K562 (cell line): ENCODE results near the gene ERMP1. TPM values are rescaled to one million over a fixed set of nuclear protein-coding genes. Genes with fewer than 3 reads are reported as not detected.

Experiments
- ATAC-seq: fragments of 200-7000 bp; cut with Tn5 transposase; 3 replicates; pipeline ENCODE4 v1.9.1; 2020; ENCODE audit warnings: moderate library complexity
- BruUV-seq: library from RNA; stranded (reverse); fragments of 400-500 nt; replicated peaks from 2 replicates; lab custom pipeline; 2021; lab: Mats Ljungman, UMichigan
- CTCF ChIA-PET: fragments of 300-600 bp; formaldehyde crosslinking; extraction: SDS; loops from one replicate; lab custom pipeline; 2021; ENCODE audit warnings: low intra/inter-chr PET ratio; lab: Yijun Ruan, JAX
- POLR2A ChIA-PET: fragments of 300-600, 350-650 bp; sonication (Branson Sonifier 250); formaldehyde crosslinking; extraction: SDS; loops from one replicate; lab custom pipeline; 2021; ENCODE audit warnings: antibody characterized with exemption, inconsistent platforms; lab: Yijun Ruan, JAX
- DNase-seq, 4 experiments: peaks; one replicate each; pipeline versions ENCODE4 v3.0.0 to v3.0.0-alpha.2; 2011 to 2018; ENCODE audit warnings: low spot score in 3 of 4, mixed read lengths in 3 of 4; ENCODE audit errors: extremely low read depth in 1 of 4
- FAIRE-seq: peaks from 2 replicates; lab custom pipeline; 2011; peaks lifted over from hg19 to GRCh38; lab: Jason Lieb, UNC
- H2AFZ ChIP-seq: 2 replicates; pipeline ENCODE4 v1.6.0; 2011; ENCODE audit warnings: low read depth, low read length, control low read depth, inconsistent platforms
- H3K27ac ChIP-seq: fragments of 200-600 bp; 3 replicates; pipeline ENCODE4 v1.8.0; 2011; ENCODE audit warnings: low read depth, mild to moderate bottlenecking, control low read depth, inconsistent platforms, low read length, moderate library complexity, mixed read lengths; ENCODE audit errors: extremely low read depth
- H3K27me3 ChIP-seq, 2 experiments: fragments of 300-600 bp in 1 of 2; 2 replicates in 1 of 2; 3 replicates in 1 of 2; pipeline versions ENCODE4 v1.6.0 to v1.8.0; 2011; ENCODE audit warnings: inconsistent platforms in 2 of 2, low read length in 2 of 2, mild to moderate bottlenecking in 1 of 2, mixed read lengths in 1 of 2, moderate library complexity in 1 of 2; ENCODE audit not compliant: control insufficient read depth in 2 of 2, insufficient read depth in 2 of 2
- H3K36me3 ChIP-seq: fragments of 300-600 bp; 3 replicates; pipeline ENCODE4 v1.8.0; 2011; ENCODE audit warnings: mild to moderate bottlenecking, low read length, inconsistent platforms; ENCODE audit not compliant: control insufficient read depth, insufficient read depth
- H3K4me1 ChIP-seq, 2 experiments: fragments of 200-600 bp in 1 of 2; replicated peaks in 1 of 2; 2 replicates in 1 of 2; 3 replicates in 1 of 2; pipeline versions ENCODE4 v1.5.1 to v1.8.0; 2011; ENCODE audit warnings: inconsistent platforms in 2 of 2, low read length in 2 of 2, mild to moderate bottlenecking in 1 of 2, mixed read lengths in 1 of 2, moderate library complexity in 1 of 2; ENCODE audit not compliant: control insufficient read depth in 2 of 2, insufficient read depth in 2 of 2
- H3K4me2 ChIP-seq: 2 replicates; pipeline ENCODE4 v1.6.1; 2011; ENCODE audit warnings: low read length, control low read depth, inconsistent platforms, mixed read lengths; ENCODE audit not compliant: insufficient read depth
- H3K4me3 ChIP-seq: fragments of 200-600 bp; sonication (generic), shearing (Covaris generic); 2 replicates; pipeline ENCODE4 v1.5.1; 2016; ENCODE audit warnings: control low read depth, inconsistent platforms
- H3K79me2 ChIP-seq: fragments of 200-600 bp; 3 replicates; pipeline ENCODE4 v1.8.0; 2011; ENCODE audit warnings: low read length, inconsistent platforms; ENCODE audit not compliant: control insufficient read depth, insufficient read depth
- H3K9ac ChIP-seq, 2 experiments: 2 replicates each; pipeline versions ENCODE4 v1.6.0 to v1.6.1; 2011; ENCODE audit warnings: low read depth in 2 of 2, low read length in 2 of 2, control low read depth in 1 of 2, inconsistent platforms in 1 of 2, mild to moderate bottlenecking in 1 of 2, mixed read lengths in 1 of 2; ENCODE audit not compliant: insufficient read depth in 1 of 2
- H3K9me1 ChIP-seq: one replicate; pipeline ENCODE4 v1.6.0; 2011; ENCODE audit warnings: inconsistent platforms, mild to moderate bottlenecking, low read length, moderate library complexity; ENCODE audit not compliant: control insufficient read depth, insufficient read depth
- H3K9me3 ChIP-seq: replicated peaks from 2 replicates; pipeline ENCODE4 v1.5.1; 2011; ENCODE audit warnings: low read depth, low read length, inconsistent platforms; ENCODE audit not compliant: control insufficient read depth, insufficient read depth
- H4K20me1 ChIP-seq: replicated peaks from 2 replicates; pipeline ENCODE4 v1.6.1; 2011; ENCODE audit warnings: low read length, inconsistent platforms, mixed read lengths; ENCODE audit not compliant: control insufficient read depth, insufficient read depth
- CTCFL ChIP-seq: IDR thresholded peaks from 2 replicates; pipeline ENCODE4 v1.6.1; 2011; ENCODE audit warnings: borderline replicate concordance, low read depth, mild to moderate bottlenecking, moderate library complexity, low read length; ENCODE audit not compliant: insufficient read depth, poor library complexity, severe bottlenecking
- FOSL1 ChIP-seq: fragments of 200-800 bp; sonication (Bioruptor generic); conservative IDR thresholded peaks from 2 replicates; pipeline ENCODE4 v1.6.1; 2016; ENCODE audit warnings: missing genetic modification characterization, missing compliant biosample characterization
- FOXP1 ChIP-seq: sonication (generic); formaldehyde crosslinking; IDR thresholded peaks from 2 replicates; pipeline ENCODE4 v1.8.0; 2022; ENCODE audit warnings: mild to moderate bottlenecking, missing genetic modification reagents
- HIVEP1 ChIP-seq: fragments of 250-450 bp; sonication (Bioruptor Pico); IDR thresholded peaks from 2 replicates; pipeline ENCODE4 v1.4.0; 2020; ENCODE audit warnings: mild to moderate bottlenecking
- MTF1 ChIP-seq: fragments of 250-450 bp; sonication (Bioruptor Pico); IDR thresholded peaks from 2 replicates; pipeline ENCODE4 v1.9.0; 2021; ENCODE audit warnings: moderate library complexity, mild to moderate bottlenecking, inconsistent platforms, borderline replicate concordance
- NR3C1 ChIP-seq: sonication (generic); formaldehyde crosslinking; IDR thresholded peaks from 2 replicates; pipeline ENCODE4 v1.8.1; 2022; ENCODE audit warnings: missing genetic modification reagents
- PHB2 ChIP-seq: fragments of 450-650 bp; IDR thresholded peaks from 2 replicates; pipeline ENCODE4 v1.6.1; 2017; ENCODE audit warnings: low read depth
- PRPF4 ChIP-seq: fragments of 200-400 bp; formaldehyde crosslinking; IDR thresholded peaks from one replicate; pipeline ENCODE4 v1.6.1; 2017; ENCODE audit warnings: low read length, low read depth, mild to moderate bottlenecking; ENCODE audit not compliant: insufficient read depth, poor library complexity, severe bottlenecking
- SAP30 ChIP-seq: fragments of 200-600 bp; sonication (generic); IDR thresholded peaks from 2 replicates; pipeline ENCODE4 v1.6.1; 2012; ENCODE audit warnings: borderline replicate concordance, low read depth, mild to moderate bottlenecking, moderate library complexity, low read length, control low read depth, inconsistent platforms; ENCODE audit not compliant: insufficient read depth, poor library complexity, severe bottlenecking
- SLC30A9 ChIP-seq: fragments of 250-450 bp; sonication (Bioruptor Pico); IDR thresholded peaks from 2 replicates; pipeline ENCODE4 v1.8.0; 2022; ENCODE audit warnings: mild to moderate bottlenecking, moderate library complexity
- SMAD4 ChIP-seq: fragments of 250-450 bp; sonication (Bioruptor Pico); conservative IDR thresholded peaks from 2 replicates; pipeline ENCODE4 v1.8.0; 2021; ENCODE audit warnings: inconsistent platforms, mild to moderate bottlenecking, moderate library complexity
- SNIP1 ChIP-seq: fragments of 450-650 bp; IDR thresholded peaks from 2 replicates; pipeline ENCODE4 v1.7.1; 2017; ENCODE audit warnings: low read depth, mild to moderate bottlenecking
- ZFP30 ChIP-seq: fragments of 250-450 bp; sonication (Bioruptor Pico); IDR thresholded peaks from 2 replicates; pipeline ENCODE4 v1.8.0; 2022; ENCODE audit warnings: moderate library complexity, mild to moderate bottlenecking, inconsistent platforms, borderline replicate concordance
- ZFP36 ChIP-seq: fragments of 150-350 bp; IDR thresholded peaks from 2 replicates; pipeline ENCODE4 v1.6.1; 2018; ENCODE audit warnings: low read length, low read depth; ENCODE audit not compliant: partially characterized antibody
- ZNF133 ChIP-seq: fragments of 250-450 bp; sonication (Bioruptor Pico); IDR thresholded peaks from 2 replicates; pipeline ENCODE4 v1.4.0; 2020; ENCODE audit warnings: mild to moderate bottlenecking
- ZNF140 ChIP-seq: fragments of 250-450 bp; sonication (Bioruptor Pico); IDR thresholded peaks from 2 replicates; pipeline ENCODE4 v1.8.0; 2021; ENCODE audit warnings: moderate library complexity, mild to moderate bottlenecking, inconsistent platforms
- ZNF263 ChIP-seq: sonication (generic); formaldehyde crosslinking; IDR thresholded peaks from 2 replicates; pipeline ENCODE4 v1.8.0; 2022; ENCODE audit warnings: mild to moderate bottlenecking, missing genetic modification reagents, borderline replicate concordance
- ZNF444 ChIP-seq: fragments of 250-450 bp; sonication (Bioruptor Pico); IDR thresholded peaks from 2 replicates; pipeline ENCODE4 v1.4.0; 2020; ENCODE audit warnings: mild to moderate bottlenecking, moderate library complexity
- ZNF76 ChIP-seq: fragments of 250-450 bp; sonication (Bioruptor Pico); IDR thresholded peaks from 2 replicates; pipeline ENCODE4 v1.4.0; 2020; ENCODE audit warnings: mild to moderate bottlenecking, moderate library complexity, borderline replicate concordance
- WGBS: fragments of 100-300 bp; shearing (Covaris generic); methylation state at CpG from one replicate; pipeline ENCODE4 v1.1.6; 2016; ENCODE audit warnings: low coverage, mixed read lengths; ENCODE audit not compliant: insufficient coverage; ENCODE audit errors: missing lambda C conversion rate; 5-methylcytosine and 5-hydroxymethylcytosine counted together
- in situ Hi-C: fragments of 300-500 bp; cut with MboI; formaldehyde crosslinking; loops from 4 replicates; pipeline ENCODE4 v1.15.0; 2018; ENCODE audit warnings: inconsistent platforms, mixed read lengths
- intact Hi-C: fragments of 100-400 bp; cut with micrococcal nuclease; formaldehyde crosslinking; loops from 2 replicates; pipeline ENCODE4 v1.14.2; 2022
- polyA plus RNA-seq, 8 experiments: library from polyadenylated mRNA; depleted of rRNA in 4 of 8; stranded (reverse) in 5 of 8; unstranded in 3 of 8; fragments of >200 nt; fragmentation: Nextera tagmentation in 2 of 8; fragmentation: Illumina TruSeq in 1 of 8; extraction: Ambion mirVana in 2 of 8; extraction: Trizol in 1 of 8; gene quantifications; 2 replicates each; pipeline versions ENCODE4 v1.2.1 to v1.2.3, GENCODE V29; 2011 to 2014; ENCODE audit warnings: inconsistent platforms in 1 of 8, missing spikeins in 1 of 8
- total RNA-seq, 7 experiments: library from RNA; depleted of rRNA in 6 of 7; stranded (reverse); fragments of >200 nt in 6 of 7; fragmentation: Illumina TruSeq in 2 of 7; extraction: Trizol in 2 of 7; gene quantifications; 2 replicates each; pipeline versions ENCODE4 v1.2.1 to v1.2.3, GENCODE V29; 2011 to 2021; ENCODE audit warnings: low replicate concordance in 1 of 7

Gene ERMP1
- total and polyA plus RNA-seq, 9 of the 15 experiments (the other 6 are each of a cell fraction or from before 2014, with no cell fraction given), result 2.5 to 26.3 (median 12.6) TPM

- no peaks in the 10 kb centered on the region for H3K9me3 ChIP-seq
- CTCF ChIA-PET, result no interaction called here
- no TSS peak for BruUV-seq
- H3K4me2 ChIP-seq, result no peak overlapping the region
- POLR2A ChIA-PET, result interaction anchor here (0.9 to 1.4 kb wide), 2 partner anchors 9 to 24 kb away, joined by 3 read pairs; no protein-coding TSS in a partner anchor
- no peak overlapping the region for H3K9ac ChIP-seq
- H3K4me1 ChIP-seq, result no peaks in the 10 kb centered on the region
- H3K27me3 ChIP-seq, result no peaks in the 10 kb centered on the region
- ATAC-seq (no peak), FAIRE-seq (no peak), DNase-seq (no peak)
- H3K36me3 ChIP-seq, result no peaks in the 10 kb centered on the region
- H4K20me1 ChIP-seq, result no peaks in the 10 kb centered on the region
- no peaks in the 10 kb centered on the region for H3K79me2 ChIP-seq
- no peak overlapping the region for H3K4me3 ChIP-seq
- in situ Hi-C loops, result no loop called here
- no peaks in the 10 kb centered on the region for H3K9me1 ChIP-seq
- 28% methylated on average over 2 of the region's 2 CpGs for WGBS
- no peak overlapping the region for H2AFZ ChIP-seq
- H3K27ac ChIP-seq, result no peak overlapping the region
- TF ChIP-seq SMAD4 (CRISPR knock-in tag) (no peak), ZNF133 (CRISPR knock-in tag) (no peak), SNIP1 (no peak), FOXP1 (no peak), ZFP30 (CRISPR knock-in tag) (no peak), PRPF4 (no peak), MTF1 (CRISPR knock-in tag) (no peak), NR3C1 (CRISPR knock-in tag) (no peak), ZNF263 (no peak), SLC30A9 (CRISPR knock-in tag) (no peak), ZFP36 (no peak), FOSL1 (tag) (no peak), ZNF140 (no peak), PHB2 (no peak), HIVEP1 (CRISPR knock-in tag) (no peak), SAP30 (no peak), ZNF444 (CRISPR knock-in tag) (no peak), CTCFL (no peak), ZNF76 (CRISPR knock-in tag) (no peak)
- TF ChIP-seq, all 486 proteins: peak for 0
- intact Hi-C loops, result no loop called here
Observed at GRCh38 chr9:5863092-5863746, 30.3 kb upstream of the ERMP1 start.
